Smooth muscle cell (in vitro differentiated cells): ENCODE data around the gene MT1M. TPM values are rescaled to one million over a fixed set of nuclear protein-coding genes. Genes with fewer than 3 reads are reported as not detected.

ENCODE experiments used
- DNase-seq: peaks from one replicate; lab custom pipeline; 2025; ENCODE audit not compliant: unreplicated experiment; lab: John Stamatoyannopoulos, UW
- H2AFZ ChIP-seq: fragments of 200-600 bp; sonication (generic); 2 replicates; pipeline ENCODE4 v1.6.0; 2016; ENCODE audit warnings: antibody characterized with exemption, low read depth, mild to moderate bottlenecking
- H3F3A ChIP-seq: fragments of 200-600 bp; sonication (generic); 2 replicates; pipeline ENCODE4 v1.6.0; 2017; ENCODE audit warnings: antibody characterized with exemption, low read depth
- H3K27ac ChIP-seq: fragments of 200-600 bp; sonication (generic); 2 replicates; pipeline ENCODE4 v1.5.1; 2016; ENCODE audit warnings: low read depth, mild to moderate bottlenecking
- H3K27me3 ChIP-seq: fragments of 200-600 bp; sonication (generic); 2 replicates; pipeline ENCODE4 v1.6.1; 2016; ENCODE audit warnings: low read depth, mild to moderate bottlenecking
- H3K36me3 ChIP-seq: fragments of 200-600 bp; sonication (generic); 2 replicates; pipeline ENCODE4 v1.5.1; 2016; ENCODE audit warnings: low read depth
- H3K4me1 ChIP-seq: fragments of 200-600 bp; sonication (generic); 2 replicates; pipeline ENCODE4 v1.5.1; 2016; ENCODE audit warnings: low read depth
- H3K4me2 ChIP-seq: fragments of 200-600 bp; sonication (generic); 2 replicates; pipeline ENCODE4 v1.6.0; 2016; ENCODE audit warnings: mild to moderate bottlenecking
- H3K4me3 ChIP-seq: fragments of 200-600 bp; sonication (generic); 2 replicates; pipeline ENCODE4 v1.5.1; 2016; ENCODE audit warnings: mild to moderate bottlenecking
- H3K79me2 ChIP-seq: fragments of 200-600 bp; sonication (generic); 2 replicates; pipeline ENCODE4 v1.6.0; 2016; ENCODE audit warnings: low read depth, mild to moderate bottlenecking
- H3K9ac ChIP-seq: fragments of 200-600 bp; sonication (generic); 2 replicates; pipeline ENCODE4 v1.6.0; 2016; ENCODE audit warnings: low read depth
- H3K9me3 ChIP-seq: fragments of 200-600 bp; sonication (generic); replicated peaks from 2 replicates; pipeline ENCODE4 v1.5.1; 2016; ENCODE audit warnings: low read depth
- H4K20me1 ChIP-seq: fragments of 200-600 bp; sonication (generic); 2 replicates; pipeline ENCODE4 v1.6.0; 2016; ENCODE audit warnings: low read depth
- CTCF ChIP-seq: fragments of 200-600 bp; sonication (generic); IDR thresholded peaks from 2 replicates; pipeline ENCODE4 v1.5.1; 2017; ENCODE audit warnings: borderline replicate concordance, mild to moderate bottlenecking, antibody characterized with exemption; ENCODE audit not compliant: insufficient read depth, poor library complexity, severe bottlenecking
- WGBS: methylation state at CpG from one replicate; pipeline ENCODE4 v1.1.7; 2016; ENCODE audit warnings: low lambda C conversion rate; 5-methylcytosine and 5-hydroxymethylcytosine counted together
- polyA plus RNA-seq: library from polyadenylated mRNA; unstranded; fragments of >200 nt; fragmentation: Nextera tagmentation; extraction: Ambion mirVana; gene quantifications from 2 replicates; pipeline ENCODE4 v1.2.1, GENCODE V29; 2016
- total RNA-seq: library from RNA; depleted of rRNA; stranded (reverse); fragments of >200 nt; gene quantifications from 2 replicates; pipeline ENCODE4 v1.2.3, GENCODE V29; 2014

MT1M gene
- total and polyA plus RNA-seq, 2 experiments from 2014 or later, result 0.19 TPM; not detected in 1

DNA sequence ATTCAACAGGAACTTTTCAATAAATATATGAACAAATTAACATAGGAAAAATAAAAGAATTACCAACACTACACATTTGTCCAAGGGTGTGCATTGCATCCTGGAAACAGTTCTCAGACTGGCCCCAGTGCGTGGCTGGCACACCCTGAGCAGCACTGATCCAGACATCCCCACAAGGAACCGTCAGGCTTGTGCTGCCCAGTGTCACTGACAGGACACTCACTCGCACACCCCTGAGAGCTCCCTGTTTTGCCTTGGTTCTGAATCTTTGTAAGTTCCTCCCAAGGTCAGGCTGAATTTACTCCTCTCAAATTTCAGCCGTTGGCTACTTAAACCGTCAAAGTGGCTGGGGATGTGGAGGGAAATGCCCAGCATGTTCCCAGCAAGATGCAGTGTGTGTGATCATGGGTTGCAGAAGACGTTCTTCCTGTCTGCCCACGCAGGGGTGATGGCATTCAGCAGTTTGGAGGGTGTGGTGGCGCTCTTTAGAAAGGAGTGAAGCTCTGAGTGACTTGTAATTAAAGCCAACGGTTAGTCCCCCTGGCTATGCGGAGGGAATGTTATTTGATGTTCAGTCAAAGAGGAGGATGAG lies 22.3 kb upstream of the MT1M start:
- H3K79me2 ChIP-seq, result no peaks in the 10 kb centered on the region
- H3K4me1 ChIP-seq, result peaks cover 18% of the 10 kb centered on the region
- no peaks in the 10 kb centered on the region for H4K20me1 ChIP-seq
- H3K36me3 ChIP-seq, result no peaks in the 10 kb centered on the region
- H3K9ac ChIP-seq, result peak overlapping the region; percentile 53
- no peak for TF ChIP-seq CTCF
- no peaks in the 10 kb centered on the region for H3K27me3 ChIP-seq
- peak overlapping the region; percentile 57 for H3K4me3 ChIP-seq
- H3K27ac ChIP-seq, result peak overlapping the region; percentile 92
- H2AFZ ChIP-seq, result no peak overlapping the region
- WGBS, result 12% methylated on average over 10 of the region's 10 CpGs
- H3F3A ChIP-seq, result peaks cover 23% of the 10 kb centered on the region
- no peaks in the 10 kb centered on the region for H3K9me3 ChIP-seq
- H3K4me2 ChIP-seq, result peak overlapping the region; percentile 88
- no peak for DNase-seq

DNA sequence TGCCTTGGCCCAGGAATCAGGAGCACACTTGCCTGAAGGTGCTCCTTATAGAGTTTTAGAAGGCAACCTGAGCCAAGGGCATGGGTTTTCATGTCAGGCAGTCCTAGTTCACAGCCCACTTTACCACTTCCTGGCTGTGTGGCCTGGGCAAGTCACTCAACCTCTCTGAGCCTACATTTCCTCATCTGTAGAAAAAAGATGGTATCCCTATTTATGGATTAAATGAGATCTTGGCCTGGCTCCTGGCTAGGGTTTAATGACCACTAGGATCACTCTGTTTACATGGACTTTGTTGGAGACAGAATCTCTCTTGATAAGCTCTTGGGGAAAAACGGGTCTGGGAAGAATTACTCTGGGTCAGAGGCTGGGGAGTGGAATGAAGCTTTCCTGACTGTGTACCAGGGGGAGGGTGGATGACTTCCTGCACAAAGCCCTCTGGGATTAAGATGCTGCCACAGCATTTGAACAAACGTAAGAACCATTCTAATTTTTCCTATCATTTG lies 21.8 kb upstream of the MT1M start:
- Histone ChIP-seq H3K4me3 (no peak overlapping the region), H3K9me3 (no peaks in the 10 kb centered on the region), H3K36me3 (no peaks in the 10 kb centered on the region), H3K9ac (peak overlapping the region; percentile 50), H3K4me1 (peaks cover 18% of the 10 kb centered on the region), H3K27ac (peak overlapping the region; percentile 92), H3K79me2 (no peaks in the 10 kb centered on the region), H3K27me3 (no peaks in the 10 kb centered on the region), H2AFZ (no peak overlapping the region), H4K20me1 (no peaks in the 10 kb centered on the region), H3K4me2 (peak overlapping the region; percentile 88), H3F3A (peaks cover 23% of the 10 kb centered on the region)
- 18% methylated on average over 2 of the region's 2 CpGs for WGBS
- TF ChIP-seq CTCF, result no peak
- no peak for DNase-seq

- WGBS, result 83% methylated on average over 2 of the region's 2 CpGs
- H3K4me3 ChIP-seq, result no peak overlapping the region
- H3K36me3 ChIP-seq, result no peaks in the 10 kb centered on the region
- TF ChIP-seq CTCF, result no peak
- H4K20me1 ChIP-seq, result no peaks in the 10 kb centered on the region
- H3K9ac ChIP-seq, result no peak overlapping the region
- peak overlapping the region; percentile 88 for H3K4me2 ChIP-seq
- H3K27me3 ChIP-seq, result peaks cover 3% of the 10 kb centered on the region
- peaks cover 23% of the 10 kb centered on the region for H3F3A ChIP-seq
- DNase-seq, result no peak
- peak overlapping the region; percentile 92 for H3K27ac ChIP-seq
- H3K4me1 ChIP-seq, result peaks cover 18% of the 10 kb centered on the region
- H3K79me2 ChIP-seq, result no peaks in the 10 kb centered on the region
- no peak overlapping the region for H2AFZ ChIP-seq
- no peaks in the 10 kb centered on the region for H3K9me3 ChIP-seq
Observed at GRCh38 chr16:56611281-56611833, 21.1 kb upstream of the MT1M start.

GRCh38 chr16:56613706-56614105 lies 18.8 kb upstream of the MT1M start:
- no peak overlapping the region for H3K27ac ChIP-seq
- H2AFZ ChIP-seq, result no peak overlapping the region
- no peak overlapping the region for H3K4me3 ChIP-seq
- peaks cover 15% of the 10 kb centered on the region for H3K4me1 ChIP-seq
- peaks cover 26% of the 10 kb centered on the region for H3K27me3 ChIP-seq
- H3F3A ChIP-seq, result peaks cover 14% of the 10 kb centered on the region
- no peaks in the 10 kb centered on the region for H3K79me2 ChIP-seq
- TF ChIP-seq CTCF, result no peak
- H3K9me3 ChIP-seq, result no peaks in the 10 kb centered on the region
- H3K9ac ChIP-seq, result no peak overlapping the region
- H4K20me1 ChIP-seq, result no peaks in the 10 kb centered on the region
- no peak for DNase-seq
- H3K36me3 ChIP-seq, result no peaks in the 10 kb centered on the region
- no peak overlapping the region for H3K4me2 ChIP-seq
